ENCODE data around the gene STRA6. TPM values are rescaled to one million over a fixed set of nuclear protein-coding genes. Genes with fewer than 3 reads are reported as not detected.
A peak's percentile ranks its signal among the peaks of the same experiment; 100 is the strongest.

STRA6 gene
- total and polyA plus RNA-seq, 2 of the 8 experiments (the other 6 are each of a cell fraction or from before 2014, with no cell fraction given), result 9.3 to 14.5 TPM

DNA sequence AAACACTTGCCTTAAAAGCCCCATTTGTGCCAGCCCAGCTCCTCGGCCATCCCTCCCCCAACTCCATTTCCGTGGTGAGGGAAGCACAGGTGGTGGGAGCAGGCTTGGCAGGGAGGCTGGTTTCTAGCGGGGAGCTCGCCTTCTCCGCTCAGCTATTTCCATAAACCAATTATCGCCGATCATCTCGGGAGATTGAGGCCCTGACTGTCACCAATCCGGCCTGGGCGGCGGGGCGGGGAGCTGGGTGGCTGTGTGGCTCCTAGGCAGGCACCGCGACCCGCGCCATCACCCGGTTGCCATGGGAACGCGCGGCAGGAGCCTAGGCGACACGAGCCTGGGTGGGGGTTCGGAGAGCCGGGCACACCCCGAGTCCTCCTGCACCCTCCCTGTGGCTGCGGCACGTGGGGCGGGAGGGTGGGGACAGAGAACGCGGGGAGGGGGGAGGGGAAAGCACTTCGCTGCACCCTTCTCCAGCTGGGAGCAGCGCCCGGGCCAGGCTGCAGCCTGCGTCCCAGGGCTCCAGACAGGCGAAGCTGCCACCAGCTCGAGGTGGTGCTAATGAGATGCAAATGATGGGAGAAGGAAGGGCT, 42.9 kb upstream of the STRA6 start:
- FAIRE-seq, result no peak
- no peak overlapping the region for H2BK15ac ChIP-seq (ENCODE audit: low read length)
- H3K4ac ChIP-seq (replicated peaks; ENCODE audit: insufficient read length, low read depth, low read length), result no peak overlapping the region
- H3K56ac ChIP-seq (replicated peaks; ENCODE audit: insufficient read length, low read depth, low read length), result no peak overlapping the region
- no peak overlapping the region for H2AFZ ChIP-seq (ENCODE audit: low read length)
- POLR2A ChIA-PET (ENCODE audit: partially characterized antibody), result interaction anchor here (1.9 to 2.0 kb wide), 2 partner anchors 14 to 29 kb away, joined by 6 to 11 read pairs; no protein-coding TSS in a partner anchor
- 6% methylated on average over 24 of the region's 36 CpGs; no CpG with 5 or more reads in 1 of the 2 experiments for WGBS, 2 experiments (ENCODE audit: extremely low coverage in 1 of 2, insufficient coverage in 1 of 2, insufficient read length in 1 of 2, insufficient replicate concordance in 2 of 2, low coverage in 1 of 2, low lambda C conversion rate in 2 of 2, missing lambda C conversion rate in 1 of 2)
- H3K9ac ChIP-seq (replicated peaks in 1 of 4; ENCODE audit: extremely low read depth in 1 of 4, low read depth in 3 of 4, low read length in 3 of 4), result no peak overlapping the region
- TF ChIP-seq JUND (IDR thresholded peaks at IDR 0.05; ENCODE audit: low read length), result no peak
- no peak for TF ChIP-seq TBP (IDR thresholded peaks at IDR 0.05; ENCODE audit: low read depth, low read length)
- TF ChIP-seq MAX (IDR thresholded peaks at IDR 0.05), result peak; percentile 19; the same call in 1 of the 2 replicates
- TF ChIP-seq RXRA (IDR thresholded peaks at IDR 0.05; ENCODE audit: insufficient read depth, low read depth, low read length), result no peak
- no peak for TF ChIP-seq CHD2 (IDR thresholded peaks at IDR 0.05; ENCODE audit: low read length)
- no peak for TF ChIP-seq EP300 (IDR thresholded peaks at IDR 0.05; ENCODE audit: borderline replicate concordance in 1 of 2, low read depth in 2 of 2, low read length in 2 of 2)
- TF ChIP-seq TCF12 (IDR thresholded peaks at IDR 0.05; ENCODE audit: low read depth, low read length), result 0 out of 2 replicates have a peak, but pooled peaks have one; percentile 11
- TF ChIP-seq YY1 (IDR thresholded peaks at IDR 0.05; ENCODE audit: low read depth, low read length), result 0 out of 2 replicates have a peak, but pooled peaks have one; percentile 9
- H3K27ac ChIP-seq (ENCODE audit: low read depth, low read length), result no peak overlapping the region
- no peaks in the 10 kb centered on the region for H4K20me1 ChIP-seq (replicated peaks in 1 of 2; ENCODE audit: control insufficient read depth in 1 of 2, insufficient read depth in 2 of 2, low read length in 2 of 2)
- no peaks in the 10 kb centered on the region for H3K79me1 ChIP-seq (ENCODE audit: low read depth, low read length)
- no peak overlapping the region for H3K23ac ChIP-seq (ENCODE audit: insufficient read length)
- H3K4me1 ChIP-seq (replicated peaks in 1 of 4; ENCODE audit: control insufficient read depth in 3 of 4, insufficient read depth in 4 of 4, low read length in 3 of 4), result peaks cover 0 to 19% (median 14%) of the 10 kb centered on the region in 4 experiments; a peak in 6 of 7 replicates
- H3K79me2 ChIP-seq (ENCODE audit: control insufficient read depth in 1 of 2, insufficient read depth in 2 of 2, low read length in 2 of 2), result no peaks in the 10 kb centered on the region
- no peak overlapping the region for H3K14ac ChIP-seq (ENCODE audit: insufficient read length)
- no peaks in the 10 kb centered on the region for H3K36me3 ChIP-seq (ENCODE audit: control insufficient read depth in 2 of 4, insufficient read depth in 4 of 4, low read length in 3 of 4)
- no peaks in the 10 kb centered on the region for H3K9me3 ChIP-seq (ENCODE audit: insufficient read depth in 2 of 2, low read depth in 1 of 2, low read length in 1 of 2)
- H2BK20ac ChIP-seq (ENCODE audit: low read length), result 0 out of 2 replicates have a peak overlapping the region, but pooled peaks have one; percentile 1
- DNase-seq (ENCODE audit: low read depth in 1 of 2, low spot score in 2 of 2), result no peak
- H2BK5ac ChIP-seq (ENCODE audit: low read depth, low read length), result no peak overlapping the region
- H3K27me3 ChIP-seq (replicated peaks in 1 of 4; ENCODE audit: control insufficient read depth in 3 of 4, extremely low read depth in 1 of 4, insufficient read depth in 3 of 4, low read length in 3 of 4), result peaks cover 0 to 7% (median 2%) of the 10 kb centered on the region in 4 experiments; a peak in 3 of 7 replicates
- H3K4me2 ChIP-seq (ENCODE audit: insufficient read depth in 1 of 2, low read depth in 2 of 2, low read length in 2 of 2), result peak overlapping the region; percentile 55 to 82
- no peak overlapping the region for H4K8ac ChIP-seq (ENCODE audit: extremely low read depth, insufficient read depth, low read length)
- no peak overlapping the region for H4K5ac ChIP-seq (ENCODE audit: insufficient read length, low read depth, low read length)
- CTCF ChIA-PET (ENCODE audit: partially characterized antibody), result interaction anchor here (0.7 to 5.2 kb wide), 16 partner anchors 8 to 119 kb away, joined by 3 to 24 read pairs (median 4); no protein-coding TSS in a partner anchor
- no peak overlapping the region for H4K91ac ChIP-seq (replicated peaks; ENCODE audit: insufficient read length, low read length)
- H2BK120ac ChIP-seq (replicated peaks; ENCODE audit: low read depth, low read length), result no peak overlapping the region
- H3K4me3 ChIP-seq (ENCODE audit: extremely low read depth in 1 of 4, insufficient read depth in 2 of 4, low read depth in 3 of 4, low read length in 4 of 4), result peak overlapping the region; percentile 3 to 59 (median 18)
- no peak overlapping the region for H3K18ac ChIP-seq (ENCODE audit: extremely low read depth, low read length)
- no peak overlapping the region for H2BK12ac ChIP-seq (ENCODE audit: low read depth, low read length)
- peaks cover 4% of the 10 kb centered on the region; the same call in 1 of the 2 replicates for H3K23me2 ChIP-seq (ENCODE audit: low read depth, low read length)
- no peak overlapping the region for H2AK5ac ChIP-seq (ENCODE audit: low read depth, low read length)

Measured in H1 (cell line).